ENCODE results near the gene C11orf42.

Gene C11orf42, protein sequence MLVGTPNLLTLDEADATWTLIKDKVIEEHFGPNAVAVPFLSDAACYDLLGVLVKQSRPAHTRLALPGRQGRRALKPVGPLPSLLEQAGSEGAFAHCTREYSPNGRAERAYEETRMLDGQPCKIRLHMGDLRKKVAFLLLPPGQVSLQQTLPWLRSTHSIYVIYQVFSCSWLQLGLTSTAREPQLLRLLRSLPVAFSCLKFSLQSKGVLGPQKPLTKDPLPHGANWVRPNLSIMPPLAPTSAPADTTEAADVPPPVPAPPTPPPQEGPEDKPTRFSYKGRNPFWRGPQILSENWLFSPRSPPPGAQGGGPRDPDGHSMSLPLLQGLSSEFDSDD

DNA sequence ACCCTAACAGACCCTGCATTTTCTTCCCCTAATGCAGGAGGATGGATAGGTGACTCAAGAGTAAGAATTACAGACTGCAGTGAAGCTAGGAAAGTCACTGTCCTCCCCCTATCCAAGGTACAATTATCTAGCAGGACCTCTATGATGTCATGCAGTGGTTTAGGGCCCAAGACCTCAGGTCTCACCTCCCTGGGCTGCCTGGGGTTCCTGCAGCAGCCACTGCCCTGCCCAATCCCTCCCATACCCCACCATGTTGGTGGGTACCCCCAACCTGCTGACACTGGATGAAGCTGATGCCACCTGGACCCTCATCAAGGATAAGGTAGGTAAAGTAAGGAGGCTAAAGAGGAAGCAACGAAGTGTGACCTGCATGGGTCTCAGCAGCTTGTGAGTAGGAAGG lies at the start of gene C11orf42:
TSS of gene C11orf42 (plus strand) at position 192 of the 400 bp plus-strand sequence. CDS start at position 251, 59 bp downstream.
- Mint-ChIP-seq H3K4me1 (ENCODE audit: low read depth) (peaks cover 26% of the 10 kb centered on the region), H3K9me3 (no peaks in the 10 kb centered on the region), H3K27ac (no peak within 1 kb of the TSS), H3K36me3 (ENCODE audit: low read depth) (peaks cover 6% of the 10 kb centered on the region), H3K4me3 (no peak within 1 kb of the TSS), H3K27me3 (ENCODE audit: low read depth) (no peaks in the 10 kb centered on the region)
- no peak for DNase-seq (ENCODE audit: low spot score)

DNA sequence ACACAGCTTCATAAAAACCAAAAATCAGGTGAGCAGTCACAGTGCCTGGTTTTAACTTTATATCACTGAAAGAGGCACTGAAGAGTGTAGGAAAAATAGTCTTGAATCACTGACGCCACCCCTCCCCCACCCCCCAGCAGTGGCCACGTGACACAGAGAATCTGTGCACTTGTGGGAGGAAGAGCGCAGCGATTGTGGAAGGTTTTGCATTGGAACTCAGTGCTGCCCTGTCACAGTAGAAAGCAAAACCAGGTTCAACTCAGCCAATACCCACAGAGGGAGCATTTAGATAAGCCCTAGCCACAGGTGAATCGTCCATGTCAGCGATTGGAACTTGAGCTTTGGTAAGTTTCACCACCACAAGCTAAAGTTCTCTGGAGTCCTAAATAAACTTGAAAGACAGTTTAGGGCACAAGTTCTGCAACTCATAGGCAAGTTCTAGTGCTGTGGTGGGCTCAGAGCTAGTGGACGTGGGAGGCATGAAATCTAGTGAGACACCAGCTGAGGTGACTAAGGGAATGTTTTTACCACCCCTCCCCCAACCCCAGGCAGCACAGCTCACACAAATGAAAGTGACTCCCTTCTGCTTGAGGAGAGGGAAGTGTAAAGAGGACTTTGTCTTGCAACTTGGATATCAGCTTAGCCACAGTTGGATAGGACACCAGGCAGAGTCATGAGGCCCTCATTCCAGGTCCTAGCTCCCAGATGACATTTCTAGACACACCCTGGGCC lies 48.6 kb upstream of the C11orf42 start:
- Mint-ChIP-seq H3K4me3 (no peak overlapping the region), H3K4me1 (ENCODE audit: low read depth) (no peaks in the 10 kb centered on the region)

DNA sequence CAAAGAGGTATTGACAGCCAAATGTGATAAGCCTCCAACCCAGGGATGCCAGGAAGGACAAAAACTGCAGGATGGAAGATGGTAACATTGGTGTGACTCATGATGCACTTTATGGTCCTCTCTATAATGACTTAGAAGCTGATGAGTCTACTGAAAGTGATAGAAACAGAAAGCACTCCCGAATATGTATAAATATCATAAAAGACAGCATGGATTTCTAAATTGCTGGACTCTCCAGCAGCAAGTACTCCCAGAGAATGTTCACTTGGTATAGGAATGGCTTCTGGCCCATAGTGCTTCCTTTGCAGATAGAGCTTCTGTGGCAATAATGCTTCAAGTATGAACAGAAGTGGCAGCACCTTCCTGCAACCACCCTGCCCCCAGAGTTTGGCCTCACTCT lies 35.1 kb upstream of the C11orf42 start, which contains the start of gene OR52B2:
TSS of gene OR52B2 (minus strand) at position 101 of the 400 bp plus-strand sequence. CDS start at position 101, 0 bp downstream.
- no peak within 1 kb of the TSS for H3K27ac Mint-ChIP-seq
- H3K36me3 Mint-ChIP-seq (ENCODE audit: low read depth), result no peaks in the 10 kb centered on the region
- no peaks in the 10 kb centered on the region for H3K9me3 Mint-ChIP-seq
- H3K4me3 Mint-ChIP-seq, result no peak within 1 kb of the TSS
- H3K4me1 Mint-ChIP-seq (ENCODE audit: low read depth), result no peaks in the 10 kb centered on the region
- peaks cover 14% of the 10 kb centered on the region for H3K27me3 Mint-ChIP-seq (ENCODE audit: low read depth)
- no peak for DNase-seq (ENCODE audit: low spot score)

More for the DNA sequence above, 48.6 kb upstream of the C11orf42 start:
- Mint-ChIP-seq H3K27ac (no peak overlapping the region), H3K36me3 (ENCODE audit: low read depth) (no peaks in the 10 kb centered on the region), H3K9me3 (no peaks in the 10 kb centered on the region), H3K27me3 (ENCODE audit: low read depth) (no peaks in the 10 kb centered on the region)
- DNase-seq (ENCODE audit: low spot score), result no peak

DNA sequence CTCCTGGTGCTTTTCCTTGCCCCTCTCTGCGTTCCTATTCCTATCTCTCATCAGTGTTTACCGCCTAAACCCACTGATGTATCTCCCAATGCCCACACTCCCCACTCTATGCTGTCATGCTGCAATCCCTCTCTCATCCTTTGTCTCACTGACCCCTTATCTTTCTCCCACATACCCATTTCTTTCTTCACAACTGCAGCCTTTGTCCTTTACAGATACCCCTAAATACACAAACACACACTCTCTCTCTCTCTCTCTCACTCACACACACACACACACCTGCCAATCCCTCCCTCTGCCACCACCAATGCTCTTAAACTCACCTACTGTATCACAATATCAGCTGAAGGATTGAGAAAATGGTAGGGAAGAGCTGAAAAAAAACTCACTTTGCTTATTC lies 29.9 kb upstream of the C11orf42 start:
- Mint-ChIP-seq H3K9me3 (no peaks in the 10 kb centered on the region), H3K4me3 (no peak overlapping the region), H3K27ac (no peak overlapping the region), H3K4me1 (ENCODE audit: low read depth) (no peaks in the 10 kb centered on the region), H3K36me3 (ENCODE audit: low read depth) (no peaks in the 10 kb centered on the region), H3K27me3 (ENCODE audit: low read depth) (peaks cover 24% of the 10 kb centered on the region)
- no peak for DNase-seq (ENCODE audit: low spot score)

DNA sequence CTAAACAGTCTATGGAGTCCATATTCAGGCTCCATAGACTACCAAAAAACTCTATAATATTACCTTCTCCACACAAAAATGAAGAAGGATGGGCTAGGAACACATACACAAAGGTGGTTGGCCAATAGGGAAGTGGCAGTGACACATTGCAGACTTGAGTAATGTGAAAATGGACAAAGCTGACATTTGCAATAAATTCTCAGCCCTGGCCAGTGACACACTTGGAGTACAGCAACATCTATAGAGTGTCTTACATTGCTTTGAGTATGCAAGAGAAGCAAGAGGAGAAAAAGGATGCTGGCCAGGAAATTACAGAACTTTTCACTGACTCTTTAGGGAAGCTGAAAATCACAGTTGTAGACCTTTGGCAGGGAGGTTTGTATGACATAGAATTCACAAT lies 13.6 kb upstream of the C11orf42 start:
- no peak overlapping the region for H3K27ac Mint-ChIP-seq
- peaks cover 4% of the 10 kb centered on the region for H3K27me3 Mint-ChIP-seq (ENCODE audit: low read depth)
- H3K9me3 Mint-ChIP-seq, result no peaks in the 10 kb centered on the region
- H3K36me3 Mint-ChIP-seq (ENCODE audit: low read depth), result no peaks in the 10 kb centered on the region
- H3K4me3 Mint-ChIP-seq, result no peak overlapping the region
- DNase-seq (ENCODE audit: low spot score), result no peak
- peaks cover 7% of the 10 kb centered on the region for H3K4me1 Mint-ChIP-seq (ENCODE audit: low read depth)

DNA sequence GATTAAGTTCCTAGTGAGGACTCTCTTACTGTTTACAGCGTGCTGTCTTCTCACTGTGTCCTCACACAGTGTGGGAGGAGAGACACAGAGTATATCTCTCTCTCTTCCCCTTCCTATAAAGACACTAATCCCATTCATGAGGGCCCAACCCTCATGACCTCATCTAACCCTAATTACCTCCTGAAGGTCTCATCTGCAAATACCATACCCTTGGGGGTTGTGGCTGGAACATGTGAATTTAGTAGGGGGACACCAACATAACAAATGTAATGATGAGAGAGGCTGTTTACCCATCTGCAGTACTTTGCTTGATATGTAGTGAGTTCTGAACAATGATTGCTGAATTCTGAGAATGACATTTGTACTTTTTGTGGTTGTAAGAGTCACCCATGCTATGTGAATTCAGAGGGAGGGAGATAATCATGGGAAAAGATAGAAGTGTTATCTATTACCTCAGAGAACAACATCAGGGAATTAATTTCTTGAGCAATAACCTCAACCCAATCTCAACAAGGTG lies 11.2 kb upstream of the C11orf42 start:
- H3K4me3 Mint-ChIP-seq, result no peak overlapping the region
- DNase-seq (ENCODE audit: low spot score), result no peak
- peaks cover 4% of the 10 kb centered on the region for H3K27me3 Mint-ChIP-seq (ENCODE audit: low read depth)
- no peak overlapping the region for H3K27ac Mint-ChIP-seq
- H3K9me3 Mint-ChIP-seq, result no peaks in the 10 kb centered on the region
- H3K36me3 Mint-ChIP-seq (ENCODE audit: low read depth), result no peaks in the 10 kb centered on the region
- peaks cover 7% of the 10 kb centered on the region for H3K4me1 Mint-ChIP-seq (ENCODE audit: low read depth)

DNA sequence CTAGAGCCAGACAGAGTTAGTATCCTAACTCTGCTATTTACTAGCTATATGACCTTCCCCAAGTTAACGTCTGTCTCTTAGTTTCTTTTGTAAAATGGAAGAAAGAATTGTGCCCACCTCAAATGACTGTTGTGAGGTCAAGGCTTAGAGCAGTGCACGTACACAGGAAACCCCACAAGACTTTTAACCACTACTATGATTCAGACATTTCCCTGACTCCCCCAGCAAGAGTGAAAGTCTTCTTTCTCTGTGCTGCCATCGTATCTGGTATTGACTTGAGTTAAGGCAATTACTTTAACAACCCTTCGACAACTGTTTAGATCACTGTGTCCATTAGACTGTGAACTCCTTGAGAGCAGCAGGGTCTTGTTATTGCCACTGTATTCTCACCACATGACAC lies 9.0 kb upstream of the C11orf42 start:
- H3K27me3 Mint-ChIP-seq (ENCODE audit: low read depth), result peaks cover 4% of the 10 kb centered on the region
- H3K9me3 Mint-ChIP-seq, result no peaks in the 10 kb centered on the region
- H3K27ac Mint-ChIP-seq, result no peak overlapping the region
- H3K4me3 Mint-ChIP-seq, result no peak overlapping the region
- DNase-seq (ENCODE audit: low spot score), result peak; percentile 19
- H3K36me3 Mint-ChIP-seq (ENCODE audit: low read depth), result no peaks in the 10 kb centered on the region
- H3K4me1 Mint-ChIP-seq (ENCODE audit: low read depth), result peaks cover 15% of the 10 kb centered on the region

DNA sequence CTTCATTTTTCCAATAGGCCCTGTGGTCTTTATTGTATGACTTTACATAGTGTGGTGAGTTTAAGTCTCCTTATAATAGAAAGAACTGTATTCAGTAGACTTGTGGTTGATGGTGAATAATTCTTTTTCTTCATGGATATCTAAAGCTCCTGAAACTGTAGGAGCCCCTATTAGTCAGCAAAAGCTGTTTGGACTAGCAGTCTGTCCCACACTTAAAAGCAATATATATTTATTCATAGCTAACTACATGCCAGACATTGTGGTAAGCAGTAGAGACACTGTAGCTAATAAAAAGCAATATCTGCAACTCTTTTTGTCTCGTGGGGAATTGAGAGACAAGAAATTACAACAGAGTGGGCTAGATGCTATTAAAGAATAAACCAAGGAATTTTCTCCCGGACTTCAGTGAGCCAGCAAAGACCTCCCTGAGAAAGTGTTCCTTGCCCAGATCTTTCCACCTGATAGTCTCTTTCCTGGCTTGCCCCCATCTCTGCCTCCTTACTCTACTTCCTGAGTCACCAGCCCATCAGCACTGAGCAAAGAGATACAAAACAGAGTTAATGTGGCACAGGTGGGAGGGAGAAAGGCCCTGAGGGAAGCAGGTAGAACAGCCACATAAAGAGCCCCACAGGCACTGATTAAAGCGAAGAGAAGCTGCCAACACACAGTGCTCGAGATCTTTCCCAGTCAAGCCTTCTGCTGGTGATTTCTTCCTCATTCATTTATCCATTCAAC lies 7.7 kb upstream of the C11orf42 start:
- H3K9me3 Mint-ChIP-seq, result no peaks in the 10 kb centered on the region
- no peak overlapping the region for H3K4me3 Mint-ChIP-seq
- DNase-seq (ENCODE audit: low spot score), result no peak
- H3K36me3 Mint-ChIP-seq (ENCODE audit: low read depth), result no peaks in the 10 kb centered on the region
- H3K27ac Mint-ChIP-seq, result no peak overlapping the region
- peaks cover 4% of the 10 kb centered on the region for H3K27me3 Mint-ChIP-seq (ENCODE audit: low read depth)
- peaks cover 20% of the 10 kb centered on the region for H3K4me1 Mint-ChIP-seq (ENCODE audit: low read depth)

DNA sequence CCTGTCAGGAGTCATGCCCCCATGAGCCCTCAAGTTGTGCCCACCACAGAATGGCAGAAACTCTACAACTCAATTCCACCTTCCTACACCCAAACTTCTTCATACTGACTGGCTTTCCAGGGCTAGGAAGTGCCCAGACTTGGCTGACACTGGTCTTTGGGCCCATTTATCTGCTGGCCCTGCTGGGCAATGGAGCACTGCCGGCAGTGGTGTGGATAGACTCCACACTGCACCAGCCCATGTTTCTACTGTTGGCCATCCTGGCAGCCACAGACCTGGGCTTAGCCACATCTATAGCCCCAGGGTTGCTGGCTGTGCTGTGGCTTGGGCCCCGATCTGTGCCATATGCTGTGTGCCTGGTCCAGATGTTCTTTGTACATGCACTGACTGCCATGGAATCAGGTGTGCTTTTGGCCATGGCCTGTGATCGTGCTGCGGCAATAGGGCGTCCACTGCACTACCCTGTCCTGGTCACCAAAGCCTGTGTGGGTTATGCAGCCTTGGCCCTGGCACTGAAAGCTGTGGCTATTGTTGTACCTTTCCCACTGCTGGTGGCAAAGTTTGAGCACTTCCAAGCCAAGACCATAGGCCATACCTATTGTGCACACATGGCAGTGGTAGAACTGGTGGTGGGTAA lies 6.1 kb upstream of the C11orf42 start, which contains the start of gene OR52W1:
TSS of gene OR52W1 (plus strand) at position 51 of the 637 bp plus-strand sequence. CDS start at position 51, 0 bp downstream.
- Mint-ChIP-seq H3K27me3 (ENCODE audit: low read depth) (no peaks in the 10 kb centered on the region), H3K36me3 (ENCODE audit: low read depth) (peaks cover 3% of the 10 kb centered on the region), H3K27ac (no peak within 1 kb of the TSS), H3K9me3 (no peaks in the 10 kb centered on the region), H3K4me1 (ENCODE audit: low read depth) (peaks cover 34% of the 10 kb centered on the region), H3K4me3 (no peak within 1 kb of the TSS)
- no peak for DNase-seq (ENCODE audit: low spot score)

DNA sequence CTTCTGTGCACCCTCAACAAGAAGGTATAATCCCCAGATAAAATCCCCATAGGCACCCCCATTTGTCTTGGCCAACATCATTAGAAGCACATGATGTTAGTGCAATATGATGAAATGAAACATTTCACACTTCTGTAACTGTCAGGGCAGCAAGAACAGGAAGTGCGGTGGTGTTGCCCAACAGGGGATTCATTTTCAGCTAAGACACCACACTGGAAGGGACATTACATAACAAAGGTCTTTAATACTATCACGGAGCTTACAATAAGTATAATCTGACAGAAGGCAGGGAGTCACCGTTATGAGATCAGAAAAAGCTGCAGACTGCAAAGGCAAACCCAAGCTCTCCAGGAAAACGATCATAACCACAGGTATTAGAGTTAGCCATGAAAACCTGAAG lies 4.4 kb upstream of the C11orf42 start:
- DNase-seq (ENCODE audit: low spot score), result no peak
- H3K9me3 Mint-ChIP-seq, result no peaks in the 10 kb centered on the region
- H3K36me3 Mint-ChIP-seq (ENCODE audit: low read depth), result peaks cover 3% of the 10 kb centered on the region
- H3K27ac Mint-ChIP-seq, result peak overlapping the region; percentile 10
- H3K4me1 Mint-ChIP-seq (ENCODE audit: low read depth), result peaks cover 33% of the 10 kb centered on the region
- H3K4me3 Mint-ChIP-seq, result no peak overlapping the region
- H3K27me3 Mint-ChIP-seq (ENCODE audit: low read depth), result no peaks in the 10 kb centered on the region

DNA sequence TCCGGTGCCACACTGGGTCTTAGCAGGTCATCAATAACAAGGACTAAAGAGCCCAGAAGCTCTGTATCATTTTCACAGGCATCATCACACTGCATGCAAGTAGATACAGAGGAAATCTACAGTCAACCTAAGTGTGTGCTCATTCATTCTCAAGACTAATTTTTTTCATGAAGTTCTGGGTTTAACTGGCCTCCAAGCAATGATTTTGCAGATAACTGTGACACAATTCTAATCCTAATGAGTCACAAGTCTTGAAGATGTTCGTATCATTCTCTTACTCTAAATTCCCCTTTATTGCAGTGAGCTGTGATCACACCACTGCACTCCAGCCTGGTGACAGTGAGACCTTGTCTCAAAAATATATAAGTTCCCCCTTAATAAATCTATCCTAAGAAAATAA lies 3.9 kb upstream of the C11orf42 start:
- peaks cover 28% of the 10 kb centered on the region for H3K4me1 Mint-ChIP-seq (ENCODE audit: low read depth)
- no peaks in the 10 kb centered on the region for H3K9me3 Mint-ChIP-seq
- no peak overlapping the region for H3K4me3 Mint-ChIP-seq
- H3K27ac Mint-ChIP-seq, result no peak overlapping the region
- H3K36me3 Mint-ChIP-seq (ENCODE audit: low read depth), result peaks cover 3% of the 10 kb centered on the region
- H3K27me3 Mint-ChIP-seq (ENCODE audit: low read depth), result no peaks in the 10 kb centered on the region
- DNase-seq (ENCODE audit: low spot score), result peak; percentile 19

DNA sequence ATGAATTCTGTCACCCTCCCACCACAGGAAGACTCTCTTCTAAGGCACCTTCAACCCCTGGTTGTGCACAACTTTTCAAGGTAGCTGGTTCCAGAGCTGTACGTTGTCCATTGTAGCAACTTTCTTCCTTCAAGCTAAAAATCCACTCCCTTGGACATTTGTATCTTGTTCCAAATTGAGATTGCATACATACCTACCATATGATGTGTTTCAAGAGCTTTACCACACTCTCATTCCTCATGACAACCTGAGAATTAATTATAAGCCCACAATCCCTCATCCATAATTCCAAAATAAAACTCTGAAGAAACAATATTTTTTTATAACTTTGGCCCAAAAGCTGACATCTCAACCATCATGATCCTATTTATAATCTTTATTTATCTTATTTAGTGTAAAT lies 3.3 kb upstream of the C11orf42 start:
- no peak overlapping the region for H3K27ac Mint-ChIP-seq
- DNase-seq (ENCODE audit: low spot score), result no peak
- peaks cover 26% of the 10 kb centered on the region for H3K4me1 Mint-ChIP-seq (ENCODE audit: low read depth)

DNA sequence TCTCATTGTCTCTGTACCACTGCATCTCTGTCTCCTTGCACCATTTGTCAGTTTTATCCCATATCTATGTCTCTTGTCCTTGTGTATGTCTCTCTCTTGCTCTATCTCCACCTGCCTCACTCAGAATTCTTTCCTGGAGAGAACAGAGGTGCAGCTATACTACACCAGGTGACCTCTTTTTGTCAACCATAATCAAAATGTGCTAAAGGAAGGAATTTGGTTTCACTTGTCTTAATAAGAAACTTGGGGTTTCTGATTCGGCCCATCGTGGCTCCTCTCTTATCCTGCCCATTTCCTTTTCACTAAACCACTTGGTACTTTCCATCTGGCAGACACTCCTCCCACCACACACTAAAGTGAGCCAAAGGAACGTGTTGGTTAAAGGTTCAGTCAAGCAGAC lies 2.0 kb upstream of the C11orf42 start:
- Mint-ChIP-seq H3K27ac (no peak overlapping the region), H3K4me3 (peak overlapping the region; percentile 7), H3K4me1 (ENCODE audit: low read depth) (peaks cover 26% of the 10 kb centered on the region), H3K36me3 (ENCODE audit: low read depth) (peaks cover 3% of the 10 kb centered on the region), H3K27me3 (ENCODE audit: low read depth) (no peaks in the 10 kb centered on the region), H3K9me3 (no peaks in the 10 kb centered on the region)
- peak; percentile 23 for DNase-seq (ENCODE audit: low spot score)

More for the DNA sequence above, 3.3 kb upstream of the C11orf42 start:
- Mint-ChIP-seq H3K4me3 (no peak overlapping the region), H3K27me3 (ENCODE audit: low read depth) (no peaks in the 10 kb centered on the region), H3K9me3 (no peaks in the 10 kb centered on the region), H3K36me3 (ENCODE audit: low read depth) (peaks cover 3% of the 10 kb centered on the region)

Measured in T-helper 2 cell treated with Interferon-gamma antibody and Interleukin-4, amounts not matched to agents 5 μg/mL and 100 μg/mL, for 36 hours (primary cell).